Measurements from ENCODE around the gene HRC. TPM values are rescaled to one million over a fixed set of nuclear protein-coding genes. Genes with fewer than 3 reads are reported as not detected.

The HRC gene, protein sequence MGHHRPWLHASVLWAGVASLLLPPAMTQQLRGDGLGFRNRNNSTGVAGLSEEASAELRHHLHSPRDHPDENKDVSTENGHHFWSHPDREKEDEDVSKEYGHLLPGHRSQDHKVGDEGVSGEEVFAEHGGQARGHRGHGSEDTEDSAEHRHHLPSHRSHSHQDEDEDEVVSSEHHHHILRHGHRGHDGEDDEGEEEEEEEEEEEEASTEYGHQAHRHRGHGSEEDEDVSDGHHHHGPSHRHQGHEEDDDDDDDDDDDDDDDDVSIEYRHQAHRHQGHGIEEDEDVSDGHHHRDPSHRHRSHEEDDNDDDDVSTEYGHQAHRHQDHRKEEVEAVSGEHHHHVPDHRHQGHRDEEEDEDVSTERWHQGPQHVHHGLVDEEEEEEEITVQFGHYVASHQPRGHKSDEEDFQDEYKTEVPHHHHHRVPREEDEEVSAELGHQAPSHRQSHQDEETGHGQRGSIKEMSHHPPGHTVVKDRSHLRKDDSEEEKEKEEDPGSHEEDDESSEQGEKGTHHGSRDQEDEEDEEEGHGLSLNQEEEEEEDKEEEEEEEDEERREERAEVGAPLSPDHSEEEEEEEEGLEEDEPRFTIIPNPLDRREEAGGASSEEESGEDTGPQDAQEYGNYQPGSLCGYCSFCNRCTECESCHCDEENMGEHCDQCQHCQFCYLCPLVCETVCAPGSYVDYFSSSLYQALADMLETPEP
- total RNA-seq, result not detected in 2 replicates

DNA sequence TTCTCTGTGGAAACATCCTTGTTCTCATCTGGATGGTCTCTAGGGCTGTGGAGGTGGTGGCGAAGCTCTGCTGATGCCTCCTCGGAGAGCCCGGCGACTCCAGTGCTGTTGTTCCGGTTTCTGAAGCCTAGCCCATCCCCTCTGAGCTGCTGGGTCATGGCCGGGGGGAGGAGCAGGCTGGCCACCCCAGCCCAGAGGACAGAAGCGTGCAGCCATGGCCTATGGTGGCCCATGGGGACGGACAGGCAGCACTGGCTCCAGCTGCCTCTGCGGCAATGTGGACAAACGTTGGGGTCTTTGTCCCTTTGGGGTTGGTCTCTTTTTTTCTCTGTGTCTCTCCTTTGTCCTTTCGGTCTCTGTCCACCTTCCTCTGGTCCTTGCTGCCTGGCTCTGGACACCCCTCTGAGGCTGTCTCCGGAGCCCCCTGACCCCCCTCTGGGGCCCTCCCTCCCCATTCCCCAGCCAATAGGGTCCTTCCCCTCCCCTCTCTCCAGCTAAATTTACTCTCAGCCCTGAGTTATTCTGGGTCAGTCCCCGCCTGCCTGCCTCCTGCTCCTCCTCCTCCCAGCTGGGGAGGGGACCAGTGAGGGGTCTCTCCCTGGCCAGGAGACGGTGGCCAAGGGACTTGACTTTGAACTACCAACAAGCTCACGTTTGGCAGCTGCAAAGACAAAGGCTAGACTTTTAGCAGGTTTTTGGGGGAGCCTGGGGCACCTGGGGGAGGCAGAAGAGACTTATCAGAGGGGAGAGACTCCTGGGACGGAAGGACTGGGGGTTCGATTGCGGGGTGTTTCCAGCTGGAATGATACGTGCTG lies at the start of gene HRC:
Gene HRC (minus strand): TSS at position 392 of the 815 bp plus-strand sequence. CDS start 159 bp downstream, at position 233.
- Histone ChIP-seq H3K4me3 (ENCODE audit: low read depth, low read length) (no peak within 1 kb of the TSS), H3K27me3 (ENCODE audit: control insufficient read depth, insufficient read depth, low read length) (peaks cover 25% of the 10 kb centered on the region), H3K36me3 (ENCODE audit: control insufficient read depth, insufficient read depth, low read length) (no peaks in the 10 kb centered on the region)
- no peak for DNase-seq (ENCODE audit: low read depth)
- TF ChIP-seq, protein P1, sequence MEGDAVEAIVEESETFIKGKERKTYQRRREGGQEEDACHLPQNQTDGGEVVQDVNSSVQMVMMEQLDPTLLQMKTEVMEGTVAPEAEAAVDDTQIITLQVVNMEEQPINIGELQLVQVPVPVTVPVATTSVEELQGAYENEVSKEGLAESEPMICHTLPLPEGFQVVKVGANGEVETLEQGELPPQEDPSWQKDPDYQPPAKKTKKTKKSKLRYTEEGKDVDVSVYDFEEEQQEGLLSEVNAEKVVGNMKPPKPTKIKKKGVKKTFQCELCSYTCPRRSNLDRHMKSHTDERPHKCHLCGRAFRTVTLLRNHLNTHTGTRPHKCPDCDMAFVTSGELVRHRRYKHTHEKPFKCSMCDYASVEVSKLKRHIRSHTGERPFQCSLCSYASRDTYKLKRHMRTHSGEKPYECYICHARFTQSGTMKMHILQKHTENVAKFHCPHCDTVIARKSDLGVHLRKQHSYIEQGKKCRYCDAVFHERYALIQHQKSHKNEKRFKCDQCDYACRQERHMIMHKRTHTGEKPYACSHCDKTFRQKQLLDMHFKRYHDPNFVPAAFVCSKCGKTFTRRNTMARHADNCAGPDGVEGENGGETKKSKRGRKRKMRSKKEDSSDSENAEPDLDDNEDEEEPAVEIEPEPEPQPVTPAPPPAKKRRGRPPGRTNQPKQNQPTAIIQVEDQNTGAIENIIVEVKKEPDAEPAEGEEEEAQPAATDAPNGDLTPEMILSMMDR (IDR thresholded peaks at IDR 0.05; ENCODE audit: insufficient read depth, low read length, poor library complexity, severe bottlenecking), result no peak

DNA sequence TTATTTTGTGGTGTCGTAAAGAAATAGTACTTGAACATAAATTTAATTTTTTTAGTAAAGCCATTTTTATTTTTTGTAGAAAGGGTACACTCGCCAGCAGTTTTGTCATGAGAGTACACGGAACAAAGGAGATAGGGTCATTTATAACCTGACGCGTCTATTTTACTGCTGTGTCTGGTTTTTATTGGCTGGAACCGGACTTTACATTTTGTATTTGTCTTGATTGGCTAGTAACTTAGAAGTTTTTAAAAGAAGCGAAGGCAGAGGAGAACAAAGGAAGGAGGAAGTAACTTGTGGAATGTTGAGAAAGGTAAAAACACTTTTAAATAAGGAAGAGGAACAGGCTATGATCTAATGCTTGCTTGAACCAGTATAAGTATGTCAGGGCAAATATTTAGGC lies 45.8 kb upstream of the HRC start:
- DNase-seq (ENCODE audit: low read depth), result no peak
- H3K27me3 ChIP-seq (ENCODE audit: control insufficient read depth, insufficient read depth, low read length), result no peaks in the 10 kb centered on the region
- TF ChIP-seq, protein P1 (IDR thresholded peaks at IDR 0.05; ENCODE audit: insufficient read depth, low read length, poor library complexity, severe bottlenecking), result no peak
- H3K4me3 ChIP-seq (ENCODE audit: low read depth, low read length), result no peak overlapping the region
- H3K36me3 ChIP-seq (ENCODE audit: control insufficient read depth, insufficient read depth, low read length), result no peaks in the 10 kb centered on the region

DNA sequence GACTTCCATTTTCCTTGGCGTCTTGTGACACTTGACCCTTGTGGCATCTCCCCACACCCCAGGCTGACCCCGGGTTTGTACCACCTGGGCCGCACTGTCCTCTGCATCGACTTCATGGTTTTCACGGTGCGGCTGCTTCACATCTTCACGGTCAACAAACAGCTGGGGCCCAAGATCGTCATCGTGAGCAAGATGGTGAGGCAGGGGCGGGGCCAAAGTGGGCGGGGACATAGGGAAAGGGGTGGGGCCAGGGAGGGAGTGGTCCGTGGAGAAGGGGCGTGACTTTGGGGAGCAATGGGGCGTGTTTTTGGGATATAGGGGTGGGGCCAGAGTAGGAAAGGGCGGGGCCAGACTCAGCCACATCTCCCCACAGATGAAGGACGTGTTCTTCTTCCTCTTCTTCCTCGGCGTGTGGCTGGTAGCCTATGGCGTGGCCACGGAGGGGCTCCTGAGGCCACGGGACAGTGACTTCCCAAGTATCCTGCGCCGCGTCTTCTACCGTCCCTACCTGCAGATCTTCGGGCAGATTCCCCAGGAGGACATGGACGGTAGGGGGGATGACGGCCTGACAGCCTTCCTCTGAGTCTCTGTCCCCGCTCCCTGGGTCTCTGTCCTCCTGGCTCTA lies 45.2 kb upstream of the HRC start:
- no peak for DNase-seq (ENCODE audit: low read depth)
- Histone ChIP-seq H3K27me3 (ENCODE audit: control insufficient read depth, insufficient read depth, low read length) (no peaks in the 10 kb centered on the region), H3K36me3 (ENCODE audit: control insufficient read depth, insufficient read depth, low read length) (no peaks in the 10 kb centered on the region), H3K4me3 (ENCODE audit: low read depth, low read length) (no peak overlapping the region)
- TF ChIP-seq, protein P1 (IDR thresholded peaks at IDR 0.05; ENCODE audit: insufficient read depth, low read length, poor library complexity, severe bottlenecking), result no peak

DNA sequence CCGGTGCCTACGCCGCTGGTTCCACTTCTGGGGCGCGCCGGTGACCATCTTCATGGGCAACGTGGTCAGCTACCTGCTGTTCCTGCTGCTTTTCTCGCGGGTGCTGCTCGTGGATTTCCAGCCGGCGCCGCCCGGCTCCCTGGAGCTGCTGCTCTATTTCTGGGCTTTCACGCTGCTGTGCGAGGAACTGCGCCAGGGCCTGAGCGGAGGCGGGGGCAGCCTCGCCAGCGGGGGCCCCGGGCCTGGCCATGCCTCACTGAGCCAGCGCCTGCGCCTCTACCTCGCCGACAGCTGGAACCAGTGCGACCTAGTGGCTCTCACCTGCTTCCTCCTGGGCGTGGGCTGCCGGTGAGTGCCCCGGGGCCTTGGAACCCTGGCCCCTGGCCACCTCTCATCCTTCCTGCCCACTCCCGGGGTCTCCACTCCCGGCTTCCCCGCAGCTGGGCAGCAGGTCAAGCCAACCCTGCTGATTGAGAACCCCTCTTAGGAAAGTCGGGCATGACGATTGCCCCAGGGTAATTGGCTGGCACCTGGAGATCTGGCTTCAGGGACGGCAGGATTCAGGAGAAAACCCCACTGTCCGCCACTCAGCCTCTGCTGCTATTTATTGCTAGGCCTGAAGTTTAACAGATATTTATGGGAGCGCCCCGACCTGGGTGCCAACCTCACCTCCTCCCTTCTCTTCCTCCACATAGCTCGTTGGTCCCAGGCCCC lies 41.5 kb upstream of the HRC start:
- TF ChIP-seq, protein P1 (IDR thresholded peaks at IDR 0.05; ENCODE audit: insufficient read depth, low read length, poor library complexity, severe bottlenecking), result no peak
- peaks cover 2% of the 10 kb centered on the region for H3K27me3 ChIP-seq (ENCODE audit: control insufficient read depth, insufficient read depth, low read length)
- H3K4me3 ChIP-seq (ENCODE audit: low read depth, low read length), result no peak overlapping the region
- no peak for DNase-seq (ENCODE audit: low read depth)
- no peaks in the 10 kb centered on the region for H3K36me3 ChIP-seq (ENCODE audit: control insufficient read depth, insufficient read depth, low read length)

DNA sequence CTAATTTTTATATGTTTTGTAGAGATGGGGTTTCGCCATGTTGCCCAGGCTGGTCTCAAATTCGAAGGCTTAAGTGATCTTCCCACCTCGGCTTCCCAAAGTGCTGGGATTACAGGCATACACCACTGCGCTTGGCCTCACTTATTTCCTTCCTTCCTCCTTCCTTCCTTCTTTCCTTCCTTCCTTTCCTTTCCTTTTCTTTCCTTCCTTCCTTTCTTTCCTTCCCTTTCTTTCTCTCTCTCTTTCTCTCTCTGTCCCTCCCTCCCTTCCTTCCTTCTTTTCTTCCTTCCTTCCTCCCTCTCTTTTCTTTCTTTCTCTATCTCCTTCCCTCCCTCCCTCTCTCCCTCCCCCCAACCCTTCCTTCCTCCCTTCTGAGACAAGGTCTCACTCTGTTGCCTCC lies 39.2 kb upstream of the HRC start:
- H3K4me3 ChIP-seq (ENCODE audit: low read depth, low read length), result no peak overlapping the region
- H3K36me3 ChIP-seq (ENCODE audit: control insufficient read depth, insufficient read depth, low read length), result peaks cover 2% of the 10 kb centered on the region
- DNase-seq (ENCODE audit: low read depth), result no peak
- peaks cover 2% of the 10 kb centered on the region for H3K27me3 ChIP-seq (ENCODE audit: control insufficient read depth, insufficient read depth, low read length)
- TF ChIP-seq, protein P1 (IDR thresholded peaks at IDR 0.05; ENCODE audit: insufficient read depth, low read length, poor library complexity, severe bottlenecking), result no peak
